BLaER1 (cell line): ENCODE results near the gene KLK13.
A peak's percentile ranks its signal among the peaks of the same experiment; 100 is the strongest.

Experiments
- H3K27ac ChIP-seq: shearing (Covaris generic); formaldehyde crosslinking; 2 replicates; pipeline ENCODE4 v1.8.1; 2022
- H3K27me3 ChIP-seq: shearing (Covaris generic); formaldehyde crosslinking; 2 replicates; pipeline ENCODE4 v1.8.1; 2022
- H3K36me3 ChIP-seq: shearing (Covaris generic); formaldehyde crosslinking; 2 replicates; pipeline ENCODE4 v1.8.1; 2022
- H3K4me1 ChIP-seq: shearing (Covaris generic); formaldehyde crosslinking; 2 replicates; pipeline ENCODE4 v1.8.1; 2022
- H3K4me2 ChIP-seq: shearing (Covaris generic); formaldehyde crosslinking; 2 replicates; pipeline ENCODE4 v1.8.1; 2022
- H3K4me3 ChIP-seq: shearing (Covaris generic); formaldehyde crosslinking; 2 replicates; pipeline ENCODE4 v1.8.1; 2022
- H3K9ac ChIP-seq: shearing (Covaris generic); formaldehyde crosslinking; 2 replicates; pipeline ENCODE4 v1.8.1; 2022
- H3K9me3 ChIP-seq: shearing (Covaris generic); formaldehyde crosslinking; 2 replicates; pipeline ENCODE4 v1.8.1; 2022
- H4K20me1 ChIP-seq: shearing (Covaris generic); formaldehyde crosslinking; 2 replicates; pipeline ENCODE4 v1.8.1; 2022
- Cebpa-rat ChIP-seq: shearing (Covaris generic); IDR thresholded peaks from 2 replicates; pipeline ENCODE4 v1.8.1; 2022

Gene KLK13

GRCh38 chr19:51065221-51065960 lies 499 bp upstream of the KLK13 start:
- H3K36me3 ChIP-seq: no peaks in the 10 kb centered on the region
- H3K27me3 ChIP-seq: no peaks in the 10 kb centered on the region
- H4K20me1 ChIP-seq: no peaks in the 10 kb centered on the region
- H3K4me3 ChIP-seq: peak overlapping the region; percentile 55
- TF ChIP-seq Cebpa-rat: no peak
- H3K27ac ChIP-seq: no peak overlapping the region
- H3K9ac ChIP-seq: no peak overlapping the region
- H3K9me3 ChIP-seq: no peaks in the 10 kb centered on the region
- peak overlapping the region; percentile 55 for H3K4me2 ChIP-seq
- no peaks in the 10 kb centered on the region for H3K4me1 ChIP-seq

GRCh38 chr19:51063664-51064063 lies 1.2 kb downstream of the KLK13 start:
- Histone ChIP-seq H3K36me3 (no peaks in the 10 kb centered on the region), H3K9ac (no peak overlapping the region), H3K27ac (no peak overlapping the region), H3K9me3 (no peaks in the 10 kb centered on the region), H4K20me1 (no peaks in the 10 kb centered on the region), H3K27me3 (no peaks in the 10 kb centered on the region), H3K4me3 (no peak overlapping the region), H3K4me2 (no peak overlapping the region), H3K4me1 (no peaks in the 10 kb centered on the region)
- TF ChIP-seq Cebpa-rat: no peak

GRCh38 chr19:51060973-51061372 lies 3.9 kb downstream of the KLK13 start:
- Histone ChIP-seq H3K27me3 (no peaks in the 10 kb centered on the region), H3K4me3 (no peak overlapping the region), H3K27ac (no peak overlapping the region), H3K9me3 (no peaks in the 10 kb centered on the region), H3K4me2 (no peak overlapping the region), H3K36me3 (no peaks in the 10 kb centered on the region), H4K20me1 (no peaks in the 10 kb centered on the region), H3K9ac (no peak overlapping the region), H3K4me1 (no peaks in the 10 kb centered on the region)
- TF ChIP-seq Cebpa-rat: no peak

GRCh38 chr19:51060336-51060735 lies 4.6 kb downstream of the KLK13 start:
- H3K4me1 ChIP-seq: no peaks in the 10 kb centered on the region
- TF ChIP-seq Cebpa-rat: no peak
- no peak overlapping the region for H3K9ac ChIP-seq
- H3K36me3 ChIP-seq: no peaks in the 10 kb centered on the region
- no peaks in the 10 kb centered on the region for H3K9me3 ChIP-seq
- no peak overlapping the region for H3K27ac ChIP-seq
- no peak overlapping the region for H3K4me2 ChIP-seq
- H4K20me1 ChIP-seq: no peaks in the 10 kb centered on the region
- no peaks in the 10 kb centered on the region for H3K27me3 ChIP-seq
- H3K4me3 ChIP-seq: no peak overlapping the region

DNA sequence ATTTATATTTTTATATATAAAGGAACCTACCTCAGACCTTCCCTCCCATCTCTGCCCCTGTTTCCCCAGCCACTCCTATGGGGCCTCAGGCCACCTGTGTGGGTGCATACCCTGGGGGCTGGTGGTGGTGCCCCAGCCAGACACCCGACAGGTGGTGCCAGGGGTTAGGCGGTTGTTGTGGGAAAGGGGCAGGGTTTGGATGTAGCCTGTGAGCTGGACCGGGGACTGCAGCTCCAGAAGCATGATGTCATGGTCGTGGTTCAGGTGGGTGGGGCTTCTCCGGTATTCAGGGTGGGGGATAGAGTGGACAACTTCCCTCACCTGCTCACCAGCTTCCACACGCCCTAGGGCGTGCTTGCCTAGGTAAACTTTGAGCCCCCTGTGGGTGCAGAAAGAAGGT lies 5.2 kb downstream of the KLK13 start:
- Histone ChIP-seq H3K9ac (no peak overlapping the region), H3K27me3 (no peaks in the 10 kb centered on the region), H4K20me1 (no peaks in the 10 kb centered on the region), H3K4me3 (no peak overlapping the region), H3K27ac (no peak overlapping the region), H3K36me3 (no peaks in the 10 kb centered on the region), H3K9me3 (no peaks in the 10 kb centered on the region), H3K4me1 (no peaks in the 10 kb centered on the region), H3K4me2 (no peak overlapping the region)
- TF ChIP-seq Cebpa-rat: no peak

DNA sequence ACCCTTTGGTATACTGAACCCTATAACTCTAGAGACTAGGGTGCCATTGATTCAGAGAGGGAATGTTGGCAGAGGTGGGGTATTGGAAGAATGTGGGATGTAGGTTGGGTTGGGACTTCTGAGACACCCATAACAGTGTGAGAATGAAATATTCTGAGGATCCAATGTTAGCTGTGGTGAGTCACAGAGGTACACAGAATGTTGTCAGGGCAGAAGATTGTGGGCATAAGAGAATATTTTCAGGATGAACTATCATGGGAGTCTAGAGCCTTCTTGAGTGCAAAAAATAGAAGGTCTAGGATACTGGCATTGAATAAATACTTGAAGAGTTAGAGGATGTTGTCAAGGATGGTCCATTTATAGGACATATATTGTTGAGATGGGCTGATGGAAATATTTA lies 9.0 kb downstream of the KLK13 start:
- Histone ChIP-seq H3K4me1 (no peaks in the 10 kb centered on the region), H3K4me3 (no peak overlapping the region), H4K20me1 (no peaks in the 10 kb centered on the region), H3K27ac (no peak overlapping the region), H3K9me3 (no peaks in the 10 kb centered on the region), H3K4me2 (no peak overlapping the region), H3K36me3 (no peaks in the 10 kb centered on the region), H3K9ac (no peak overlapping the region), H3K27me3 (no peaks in the 10 kb centered on the region)
- no peak for TF ChIP-seq Cebpa-rat

GRCh38 chr19:51047031-51047335 lies 17.9 kb downstream of the KLK13 start:
- Histone ChIP-seq H3K9ac (no peak overlapping the region), H3K4me3 (no peak overlapping the region), H3K4me1 (no peaks in the 10 kb centered on the region), H3K9me3 (peaks cover 7% of the 10 kb centered on the region; the same call in 1 of the 2 replicates), H3K27ac (no peak overlapping the region), H3K4me2 (no peak overlapping the region), H3K27me3 (no peaks in the 10 kb centered on the region), H4K20me1 (no peaks in the 10 kb centered on the region), H3K36me3 (no peaks in the 10 kb centered on the region)
- TF ChIP-seq Cebpa-rat: no peak

- Histone ChIP-seq H3K36me3 (no peaks in the 10 kb centered on the region), H3K9ac (no peak overlapping the region), H4K20me1 (no peaks in the 10 kb centered on the region), H3K4me2 (no peak overlapping the region), H3K27ac (no peak overlapping the region), H3K27me3 (no peaks in the 10 kb centered on the region), H3K4me3 (no peak overlapping the region), H3K4me1 (no peaks in the 10 kb centered on the region), H3K9me3 (peaks cover under 1% of the 10 kb centered on the region; the same call in 1 of the 2 replicates)
- no peak for TF ChIP-seq Cebpa-rat
These were observed 20.6 kb downstream of the KLK13 start for GRCh38 chr19:51044327-51044726.

DNA sequence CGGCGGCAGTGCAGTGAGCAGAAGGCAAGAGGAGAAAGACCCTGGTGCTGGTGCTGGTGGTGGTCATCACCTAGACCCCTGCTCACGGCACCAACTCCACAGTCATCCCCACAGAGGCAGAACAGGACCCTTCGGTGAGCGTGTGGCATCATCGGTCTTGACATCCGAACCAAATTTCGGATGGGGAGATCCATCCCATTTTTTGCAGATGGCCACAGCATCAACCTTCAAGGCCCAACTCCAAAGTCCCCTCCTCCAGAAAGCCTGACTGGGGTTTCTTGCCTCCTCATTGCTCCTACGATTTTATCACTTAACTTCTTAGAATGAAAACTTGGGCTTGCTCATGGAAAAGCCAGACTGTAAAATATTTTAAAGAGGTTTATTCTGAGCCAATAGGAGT lies 21.4 kb downstream of the KLK13 start:
- no peak for TF ChIP-seq Cebpa-rat
- no peaks in the 10 kb centered on the region for H3K36me3 ChIP-seq
- no peaks in the 10 kb centered on the region for H4K20me1 ChIP-seq
- no peak overlapping the region for H3K9ac ChIP-seq
- H3K27ac ChIP-seq: no peak overlapping the region
- H3K27me3 ChIP-seq: no peaks in the 10 kb centered on the region
- no peaks in the 10 kb centered on the region for H3K4me1 ChIP-seq
- no peak overlapping the region for H3K4me3 ChIP-seq
- H3K4me2 ChIP-seq: no peak overlapping the region
- H3K9me3 ChIP-seq: no peaks in the 10 kb centered on the region

DNA sequence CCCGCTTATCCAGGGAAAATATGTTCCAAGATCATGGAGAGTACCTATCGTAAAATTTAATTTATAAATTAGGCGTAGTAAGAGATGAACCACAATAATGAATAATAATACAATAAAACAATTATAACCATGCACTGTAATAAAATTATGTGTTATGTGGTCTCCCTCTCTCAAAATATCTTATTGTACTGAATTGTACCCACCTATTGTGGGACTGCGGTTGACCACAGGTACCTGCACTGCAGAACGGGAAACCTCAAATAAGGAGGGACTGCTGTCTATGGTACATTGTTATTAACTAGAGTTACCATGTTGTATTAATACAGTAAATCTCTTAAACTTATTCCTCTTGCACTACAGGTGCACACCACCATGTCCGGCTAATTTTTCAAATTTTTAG lies 24.7 kb downstream of the KLK13 start:
- Histone ChIP-seq H3K27ac (no peak overlapping the region), H3K4me1 (no peaks in the 10 kb centered on the region), H3K4me2 (no peak overlapping the region), H4K20me1 (no peaks in the 10 kb centered on the region), H3K4me3 (no peak overlapping the region), H3K9ac (no peak overlapping the region), H3K36me3 (no peaks in the 10 kb centered on the region), H3K27me3 (no peaks in the 10 kb centered on the region), H3K9me3 (no peaks in the 10 kb centered on the region)
- no peak for TF ChIP-seq Cebpa-rat

DNA sequence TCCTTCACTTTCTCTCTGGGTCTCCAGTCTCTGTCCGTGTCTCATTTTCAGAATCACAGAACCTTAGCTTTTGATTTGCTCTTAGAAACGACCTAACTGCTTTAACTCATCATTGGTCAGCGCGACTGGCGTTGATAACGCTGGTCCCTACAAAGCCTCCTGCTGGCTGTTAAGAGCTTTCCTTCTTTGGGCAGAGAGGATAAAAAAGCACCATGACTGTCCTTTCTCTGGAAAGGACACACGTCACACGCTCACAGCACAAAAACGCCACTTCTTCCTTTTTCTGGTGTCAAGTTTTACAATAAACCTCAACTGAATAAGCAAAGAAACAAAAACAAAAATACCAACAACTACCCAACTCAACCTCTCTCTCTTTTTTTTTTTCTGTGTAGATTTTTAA lies 28.4 kb downstream of the KLK13 start:
- Histone ChIP-seq H3K27ac (no peak overlapping the region), H3K27me3 (no peaks in the 10 kb centered on the region), H3K4me2 (no peak overlapping the region), H3K4me3 (no peak overlapping the region), H3K9me3 (no peaks in the 10 kb centered on the region), H4K20me1 (no peaks in the 10 kb centered on the region), H3K4me1 (no peaks in the 10 kb centered on the region), H3K9ac (no peak overlapping the region), H3K36me3 (no peaks in the 10 kb centered on the region)
- no peak for TF ChIP-seq Cebpa-rat
